ENCODE data around the gene NOX4.
"Not testable (repeated sequence)": the region's sequence is repeated elsewhere in the genome, so short reads cannot be mapped to it uniquely, and the experiment has no call there.

DNA sequence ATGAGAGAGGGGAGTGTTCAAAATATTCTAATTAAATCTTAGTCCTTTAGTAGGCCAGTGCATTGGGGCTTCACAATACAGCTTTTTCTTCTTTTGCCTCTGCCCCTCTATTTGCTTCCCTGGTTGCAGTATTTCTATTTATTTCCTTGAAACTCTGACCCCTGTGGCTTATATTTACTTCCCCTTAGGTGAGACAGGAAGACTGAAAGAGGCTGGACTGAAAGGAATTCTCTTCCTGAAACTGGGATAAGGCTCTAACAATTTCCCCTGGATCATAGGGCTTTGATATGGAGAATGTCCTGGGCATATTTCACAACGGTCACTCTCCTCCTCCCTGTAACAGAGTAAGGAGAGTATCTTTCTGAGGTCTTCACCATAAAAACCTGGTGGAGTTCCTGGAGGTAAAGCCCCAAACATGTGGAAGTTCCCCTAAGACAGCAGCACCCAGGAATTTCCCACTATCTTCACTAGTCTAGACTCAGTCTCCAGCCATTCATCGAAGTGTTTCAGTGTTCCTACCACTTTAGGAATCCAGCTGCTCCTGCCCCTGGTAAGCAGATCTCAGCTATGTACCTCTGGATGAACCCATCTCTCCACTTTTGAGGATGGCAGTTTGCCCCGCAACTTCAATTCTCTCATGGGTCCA, 210.0 kb downstream of the NOX4 start:
- not testable (repeated sequence) for TF ChIP-seq POLR2A (IDR thresholded peaks at IDR 0.05; ENCODE audit: low read depth, low read length); CTCF (IDR thresholded peaks at IDR 0.05 in 2 of 3, conservative IDR thresholded peaks at IDR 0.05 in 1 of 3; ENCODE audit: control insufficient read depth in 2 of 3, extremely low read depth in 1 of 3, insufficient read depth in 1 of 3, low read depth in 3 of 3, low read length in 3 of 3); CBX3 (IDR thresholded peaks at IDR 0.05; ENCODE audit: borderline replicate concordance, low read depth); EED (IDR thresholded peaks at IDR 0.05; ENCODE audit: low read depth); SRF (IDR thresholded peaks at IDR 0.05; ENCODE audit: low read depth in 2 of 2, low read length in 2 of 2); MEF2A (IDR thresholded peaks at IDR 0.05; ENCODE audit: insufficient read depth, low read depth, low read length)

Data from GM12878 (cell line).